Duodenal mucosa (tissue), 2 donors: ENCODE data around the gene PPL.

Experiments used
- H3K27ac ChIP-seq: one replicate; pipeline ENCODE4 v1.7.0; 2013; ENCODE audit warnings: low read depth, low read length
- H3K27me3 ChIP-seq, 2 donors: one replicate each; pipeline ENCODE4 v1.7.0; 2013; ENCODE audit warnings: low read length in 2 of 2, control low read depth in 1 of 2; ENCODE audit not compliant: insufficient read depth in 2 of 2, control insufficient read depth in 1 of 2
- H3K36me3 ChIP-seq, 2 donors: one replicate each; pipeline ENCODE4 v1.7.0; 2013; ENCODE audit warnings: low read length in 2 of 2, control low read depth in 1 of 2; ENCODE audit not compliant: insufficient read depth in 2 of 2, control insufficient read depth in 1 of 2
- H3K4me1 ChIP-seq, 2 donors: one replicate each; pipeline ENCODE4 v1.7.0; 2013; ENCODE audit warnings: low read length in 2 of 2, control low read depth in 1 of 2; ENCODE audit not compliant: insufficient read depth in 2 of 2, control insufficient read depth in 1 of 2
- H3K4me3 ChIP-seq, 2 donors: one replicate each; pipeline ENCODE4 v1.7.0; 2013; ENCODE audit warnings: low read length in 2 of 2, low read depth in 1 of 2
- H3K9ac ChIP-seq, 2 donors: one replicate each; pipeline ENCODE4 v1.7.0; 2013; ENCODE audit warnings: low read length in 2 of 2, low read depth in 1 of 2
- H3K9me3 ChIP-seq, 2 donors: one replicate each; pipeline ENCODE4 v1.7.0; 2013; ENCODE audit warnings: low read length in 2 of 2, control low read depth in 1 of 2; ENCODE audit not compliant: control insufficient read depth in 1 of 2

Gene PPL

DNA sequence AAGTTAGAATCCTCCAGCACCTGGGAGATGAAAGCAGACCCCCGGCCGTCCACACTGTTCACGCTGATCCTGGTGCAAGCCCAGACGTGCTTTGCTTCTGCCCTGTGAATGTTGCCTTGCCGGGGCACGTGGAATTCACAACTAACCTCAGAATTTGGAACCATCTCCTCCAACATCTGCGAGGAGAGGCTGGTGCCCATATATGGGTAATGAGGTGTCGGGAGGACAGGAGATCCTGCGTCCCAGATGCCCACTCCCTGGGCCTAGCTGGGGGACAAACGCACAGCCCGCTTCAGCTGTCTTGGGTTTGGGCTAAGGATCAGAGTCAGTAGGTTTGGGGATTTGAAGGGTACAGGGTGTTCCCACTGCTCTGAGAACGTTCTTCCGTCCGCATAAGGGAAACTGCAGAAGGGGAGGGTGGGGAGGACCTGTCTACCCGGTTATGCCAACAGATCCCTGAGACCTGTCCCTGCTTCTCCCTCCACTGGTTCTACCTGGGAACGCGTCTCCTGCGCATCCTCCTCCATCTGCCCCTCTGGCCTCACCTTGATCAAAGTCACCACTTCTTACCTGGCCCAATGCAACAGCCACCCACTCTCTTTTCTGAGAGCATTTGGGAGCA lies 14.1 kb downstream of the PPL start:
- Histone ChIP-seq H3K9me3 (peaks cover 3 to 8% of the 10 kb centered on the region in 2 donors), H3K9ac (no peak overlapping the region), H3K4me3 (no peak overlapping the region), H3K27me3 (no peaks in the 10 kb centered on the region), H3K27ac (no peak overlapping the region), H3K36me3 (no peaks in the 10 kb centered on the region), H3K4me1 (peaks cover 13 to 18% of the 10 kb centered on the region in 2 donors)

GRCh38 chr16:4920826-4921225 lies 16.1 kb downstream of the PPL start:
- Histone ChIP-seq H3K9me3 (no peaks in the 10 kb centered on the region), H3K27me3 (no peaks in the 10 kb centered on the region), H3K9ac (no peak overlapping the region), H3K36me3 (no peaks in the 10 kb centered on the region), H3K4me3 (no peak overlapping the region), H3K4me1 (peaks cover 13 to 18% of the 10 kb centered on the region in 2 donors), H3K27ac (no peak overlapping the region)

DNA sequence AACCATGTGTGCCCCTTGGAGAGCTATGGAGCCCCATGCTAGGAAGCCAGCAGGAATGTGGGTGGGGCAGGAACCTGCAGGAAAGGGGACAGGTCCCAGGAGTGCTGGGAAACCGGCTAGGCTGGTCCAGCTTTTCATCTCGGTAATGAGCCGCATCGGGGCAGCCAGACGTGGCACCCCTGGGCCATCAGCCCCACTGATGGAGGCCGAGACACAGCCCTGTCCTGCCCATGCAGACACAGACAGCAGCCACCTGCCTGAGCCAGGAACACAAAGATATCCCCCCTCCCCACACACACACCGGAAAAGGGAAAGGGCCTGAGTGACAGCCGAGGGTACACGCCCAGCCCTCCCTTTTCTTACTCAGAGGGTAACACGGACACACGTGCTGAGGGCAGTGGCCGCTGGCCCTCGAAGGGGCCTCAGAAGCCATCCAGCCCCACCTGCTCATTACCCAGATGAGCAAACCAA lies 18.1 kb downstream of the PPL start:
- no peak overlapping the region for H3K9ac ChIP-seq
- no peaks in the 10 kb centered on the region for H3K36me3 ChIP-seq
- no peaks in the 10 kb centered on the region for H3K9me3 ChIP-seq
- no peaks in the 10 kb centered on the region for H3K27me3 ChIP-seq
- no peak overlapping the region for H3K4me3 ChIP-seq
- peaks cover 4% of the 10 kb centered on the region in 2 donors for H3K4me1 ChIP-seq
- no peak overlapping the region for H3K27ac ChIP-seq

DNA sequence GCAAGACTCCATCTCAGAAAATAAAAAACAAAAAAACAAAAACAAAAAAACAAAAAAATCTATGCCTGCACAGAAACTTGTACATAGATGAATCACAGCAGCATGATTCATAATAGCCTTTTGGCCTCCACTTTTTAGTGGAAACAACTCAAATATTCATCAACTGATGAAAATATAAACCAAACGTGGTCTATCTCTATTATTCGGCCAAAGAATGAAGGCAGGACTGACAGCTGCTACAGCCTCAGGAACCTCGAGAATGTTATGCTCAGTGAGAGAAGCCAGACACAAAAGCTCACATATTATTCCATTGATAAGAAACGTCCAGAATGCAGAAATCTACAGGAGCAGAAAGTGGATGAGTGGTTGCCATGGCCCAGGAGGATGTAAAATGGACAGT lies 19.8 kb downstream of the PPL start:
- H3K9ac ChIP-seq, result no peak overlapping the region
- H3K36me3 ChIP-seq, result no peaks in the 10 kb centered on the region
- no peak overlapping the region for H3K4me3 ChIP-seq
- no peaks in the 10 kb centered on the region for H3K9me3 ChIP-seq
- no peaks in the 10 kb centered on the region for H3K27me3 ChIP-seq
- H3K27ac ChIP-seq, result no peak overlapping the region
- peaks cover 4% of the 10 kb centered on the region in 2 donors for H3K4me1 ChIP-seq

GRCh38 chr16:4915226-4915761 lies 21.7 kb downstream of the PPL start:
- no peaks in the 10 kb centered on the region for H3K9me3 ChIP-seq
- no peak overlapping the region for H3K27ac ChIP-seq
- no peaks in the 10 kb centered on the region for H3K36me3 ChIP-seq
- no peaks in the 10 kb centered on the region for H3K27me3 ChIP-seq
- H3K4me3 ChIP-seq, result no peak overlapping the region
- peaks cover 4 to 10% of the 10 kb centered on the region in 2 donors for H3K4me1 ChIP-seq
- H3K9ac ChIP-seq, result no peak overlapping the region

- H3K4me3 ChIP-seq, result no peak overlapping the region
- peaks cover 4 to 10% of the 10 kb centered on the region in 2 donors for H3K4me1 ChIP-seq
- no peaks in the 10 kb centered on the region for H3K36me3 ChIP-seq
- H3K9me3 ChIP-seq, result no peaks in the 10 kb centered on the region
- H3K27me3 ChIP-seq, result no peaks in the 10 kb centered on the region
- no peak overlapping the region for H3K9ac ChIP-seq
- H3K27ac ChIP-seq, result no peak overlapping the region
Observed at GRCh38 chr16:4914528-4915225, 22.3 kb downstream of the PPL start.

DNA sequence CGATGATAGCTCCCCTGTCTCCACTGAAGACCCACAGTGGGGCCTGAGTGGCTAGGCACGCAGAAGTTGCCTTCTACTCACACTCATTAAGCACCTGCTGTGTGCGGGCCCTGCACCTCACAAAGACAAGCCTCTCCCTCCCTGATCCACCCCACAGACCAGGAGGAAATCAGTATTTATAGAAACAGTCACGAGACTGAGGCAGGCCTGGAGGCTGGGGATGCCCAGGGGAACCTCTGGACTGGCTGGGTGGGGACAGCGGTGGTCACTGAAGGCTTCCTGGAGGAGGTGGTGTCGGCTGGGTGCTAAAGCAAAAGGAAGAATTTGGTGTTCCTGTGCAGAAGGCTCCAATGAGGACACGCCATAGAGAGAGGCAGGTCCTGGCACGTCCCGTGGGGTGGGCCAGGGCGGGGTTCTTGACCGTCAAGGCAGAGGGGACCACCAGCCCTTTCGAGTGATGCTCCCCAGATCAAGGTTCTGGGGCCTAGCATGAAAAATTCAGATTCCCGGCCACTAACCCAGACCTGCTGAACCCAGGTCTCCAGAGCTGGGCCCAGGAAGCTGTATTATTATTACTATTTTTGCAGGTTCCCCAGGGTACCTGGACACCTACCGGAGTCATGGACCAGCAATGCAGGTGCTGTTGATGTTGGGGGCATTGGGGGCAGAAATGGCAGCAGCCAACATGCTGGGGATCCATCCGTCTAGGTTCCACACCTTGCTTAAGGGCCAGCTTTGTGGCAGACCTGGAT lies 23.0 kb downstream of the PPL start:
- H3K9ac ChIP-seq, result no peak overlapping the region
- H3K36me3 ChIP-seq, result no peaks in the 10 kb centered on the region
- no peak overlapping the region for H3K27ac ChIP-seq
- no peaks in the 10 kb centered on the region for H3K9me3 ChIP-seq
- peaks cover 4 to 9% of the 10 kb centered on the region in 2 donors for H3K4me1 ChIP-seq
- H3K27me3 ChIP-seq, result no peaks in the 10 kb centered on the region
- H3K4me3 ChIP-seq, result no peak overlapping the region

GRCh38 chr16:4913130-4913773 lies 23.7 kb downstream of the PPL start:
- H3K9me3 ChIP-seq, result no peaks in the 10 kb centered on the region
- peaks cover 0 to 7% of the 10 kb centered on the region in 2 donors for H3K4me1 ChIP-seq
- H3K27ac ChIP-seq, result no peak overlapping the region
- no peak overlapping the region for H3K4me3 ChIP-seq
- H3K27me3 ChIP-seq, result no peaks in the 10 kb centered on the region
- no peaks in the 10 kb centered on the region for H3K36me3 ChIP-seq
- no peak overlapping the region for H3K9ac ChIP-seq

- H3K4me1 ChIP-seq, result peaks cover 0 to 7% of the 10 kb centered on the region in 2 donors
- no peak overlapping the region for H3K4me3 ChIP-seq
- no peaks in the 10 kb centered on the region for H3K27me3 ChIP-seq
- H3K36me3 ChIP-seq, result no peaks in the 10 kb centered on the region
- H3K9me3 ChIP-seq, result no peaks in the 10 kb centered on the region
- no peak overlapping the region for H3K9ac ChIP-seq
- H3K27ac ChIP-seq, result no peak overlapping the region
Observed at GRCh38 chr16:4911970-4912386, 25.0 kb downstream of the PPL start.
